Neutrophil (primary cell): Measurements from ENCODE around the gene TXNL4A.

Source experiments
- H3K27ac ChIP-seq: fragments of 200-600 bp; sonication (generic); 2 replicates; pipeline ENCODE4 v1.5.1; 2016; ENCODE audit warnings: mild to moderate bottlenecking, moderate library complexity
- H3K27me3 ChIP-seq: fragments of 200-600 bp; sonication (generic); 2 replicates; pipeline ENCODE4 v1.6.0; 2016; ENCODE audit warnings: mild to moderate bottlenecking
- H3K36me3 ChIP-seq: fragments of 200-600 bp; sonication (generic); 2 replicates; pipeline ENCODE4 v1.5.1; 2017
- H3K4me1 ChIP-seq, 2 experiments: fragments of 200-600 bp in 1 of 2; sonication (generic) in 1 of 2; 1 replicate in 1 of 2; 2 replicates in 1 of 2; pipeline versions ENCODE4 v1.5.1 to v1.6.1; 2013 to 2016; ENCODE audit warnings: low read depth in 1 of 2, low read length in 1 of 2, mild to moderate bottlenecking in 1 of 2, moderate library complexity in 1 of 2; ENCODE audit not compliant: control insufficient read depth in 1 of 2, insufficient read depth in 1 of 2
- H3K4me3 ChIP-seq, 2 experiments: fragments of 200-600 bp in 1 of 2; sonication (generic) in 1 of 2; 1 replicate in 1 of 2; 2 replicates in 1 of 2; pipeline ENCODE4 v1.5.1; 2013 to 2016; ENCODE audit warnings: low read depth in 1 of 2, low read length in 1 of 2, mild to moderate bottlenecking in 1 of 2, moderate library complexity in 1 of 2
- H3K9me3 ChIP-seq: fragments of 200-600 bp; sonication (generic); 2 replicates; pipeline ENCODE4 v1.5.1; 2016
- TF ChIP-seq, protein P1 (sequence below): fragments of 200-600 bp; sonication (generic); IDR thresholded peaks from 2 replicates; pipeline ENCODE4 v1.5.1; 2016; ENCODE audit warnings: antibody characterized with exemption

The TXNL4A gene

DNA sequence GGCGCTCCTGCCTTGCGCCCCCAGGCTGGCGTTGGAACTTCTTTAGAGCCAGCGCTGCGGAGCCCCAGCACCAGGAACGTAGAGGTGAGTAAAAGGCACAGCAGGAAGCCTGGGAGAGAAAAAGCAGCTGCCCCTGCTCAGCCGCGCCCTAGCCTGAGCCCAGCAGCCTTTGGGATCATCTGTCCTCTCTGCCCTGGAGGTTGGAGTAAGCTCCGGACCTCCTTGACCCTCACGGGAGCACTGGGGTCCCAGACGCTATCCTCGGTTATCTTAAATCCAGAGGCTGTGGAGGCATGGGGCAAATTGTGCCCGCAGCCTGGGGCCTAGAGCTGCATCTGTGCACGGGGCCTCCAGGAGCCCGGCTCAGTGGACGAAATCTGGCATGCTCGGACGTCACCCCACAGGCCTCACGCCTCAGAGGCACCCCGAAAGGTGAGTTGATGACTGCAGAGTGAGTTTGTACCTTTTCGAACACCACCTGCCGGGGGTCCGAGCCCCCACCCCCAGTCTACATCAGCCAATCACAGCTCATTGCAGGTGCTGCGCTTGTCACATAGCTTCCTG lies 35.3 kb downstream of the TXNL4A start:
- H3K9me3 ChIP-seq: no peaks in the 10 kb centered on the region
- no peak overlapping the region for H3K4me3 ChIP-seq
- TF ChIP-seq, protein P1, sequence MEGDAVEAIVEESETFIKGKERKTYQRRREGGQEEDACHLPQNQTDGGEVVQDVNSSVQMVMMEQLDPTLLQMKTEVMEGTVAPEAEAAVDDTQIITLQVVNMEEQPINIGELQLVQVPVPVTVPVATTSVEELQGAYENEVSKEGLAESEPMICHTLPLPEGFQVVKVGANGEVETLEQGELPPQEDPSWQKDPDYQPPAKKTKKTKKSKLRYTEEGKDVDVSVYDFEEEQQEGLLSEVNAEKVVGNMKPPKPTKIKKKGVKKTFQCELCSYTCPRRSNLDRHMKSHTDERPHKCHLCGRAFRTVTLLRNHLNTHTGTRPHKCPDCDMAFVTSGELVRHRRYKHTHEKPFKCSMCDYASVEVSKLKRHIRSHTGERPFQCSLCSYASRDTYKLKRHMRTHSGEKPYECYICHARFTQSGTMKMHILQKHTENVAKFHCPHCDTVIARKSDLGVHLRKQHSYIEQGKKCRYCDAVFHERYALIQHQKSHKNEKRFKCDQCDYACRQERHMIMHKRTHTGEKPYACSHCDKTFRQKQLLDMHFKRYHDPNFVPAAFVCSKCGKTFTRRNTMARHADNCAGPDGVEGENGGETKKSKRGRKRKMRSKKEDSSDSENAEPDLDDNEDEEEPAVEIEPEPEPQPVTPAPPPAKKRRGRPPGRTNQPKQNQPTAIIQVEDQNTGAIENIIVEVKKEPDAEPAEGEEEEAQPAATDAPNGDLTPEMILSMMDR: no peak

DNA sequence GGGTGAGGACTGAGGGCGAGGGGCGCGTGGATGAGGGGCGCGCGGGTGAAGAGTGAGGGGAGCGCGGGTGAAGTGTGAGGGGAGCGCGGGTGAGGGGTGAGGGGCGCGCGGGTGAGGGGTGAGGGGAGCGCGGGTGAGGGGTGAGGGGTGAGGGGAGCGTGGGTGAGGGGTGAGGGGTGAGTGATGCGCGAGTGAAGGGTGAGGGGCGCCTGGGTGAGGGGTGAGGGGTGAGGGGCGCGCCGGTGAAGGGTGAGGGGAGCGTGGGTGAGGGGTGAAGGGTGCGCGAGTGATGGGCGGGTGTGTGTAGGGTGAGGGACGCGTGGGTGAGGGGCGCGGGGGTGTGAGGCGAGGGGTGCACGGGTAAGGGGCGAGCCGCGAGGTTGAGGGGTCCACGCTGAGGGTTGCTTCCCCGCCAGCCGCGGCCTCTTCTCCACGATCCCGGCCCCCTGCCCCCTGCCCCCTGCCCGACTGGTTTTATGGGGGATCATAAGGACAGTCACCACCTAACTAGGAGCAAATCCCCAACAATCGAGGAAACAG lies 35.8 kb downstream of the TXNL4A start:
- H3K27me3 ChIP-seq: peaks cover 15% of the 10 kb centered on the region
- H3K27ac ChIP-seq: no peak overlapping the region
- peaks cover 14 to 26% of the 10 kb centered on the region in 2 experiments for H3K4me1 ChIP-seq
- H3K36me3 ChIP-seq: peaks cover 6% of the 10 kb centered on the region
- TF ChIP-seq, protein P1: no peak
- H3K9me3 ChIP-seq: no peaks in the 10 kb centered on the region
- peak overlapping the region; percentile 62 to 99 for H3K4me3 ChIP-seq

More for the DNA sequence above, 35.3 kb downstream of the TXNL4A start:
- Histone ChIP-seq H3K36me3 (peaks cover 6% of the 10 kb centered on the region), H3K27ac (no peak overlapping the region), H3K27me3 (peaks cover 15% of the 10 kb centered on the region), H3K4me1 (peaks cover 14 to 26% of the 10 kb centered on the region in 2 experiments)

DNA sequence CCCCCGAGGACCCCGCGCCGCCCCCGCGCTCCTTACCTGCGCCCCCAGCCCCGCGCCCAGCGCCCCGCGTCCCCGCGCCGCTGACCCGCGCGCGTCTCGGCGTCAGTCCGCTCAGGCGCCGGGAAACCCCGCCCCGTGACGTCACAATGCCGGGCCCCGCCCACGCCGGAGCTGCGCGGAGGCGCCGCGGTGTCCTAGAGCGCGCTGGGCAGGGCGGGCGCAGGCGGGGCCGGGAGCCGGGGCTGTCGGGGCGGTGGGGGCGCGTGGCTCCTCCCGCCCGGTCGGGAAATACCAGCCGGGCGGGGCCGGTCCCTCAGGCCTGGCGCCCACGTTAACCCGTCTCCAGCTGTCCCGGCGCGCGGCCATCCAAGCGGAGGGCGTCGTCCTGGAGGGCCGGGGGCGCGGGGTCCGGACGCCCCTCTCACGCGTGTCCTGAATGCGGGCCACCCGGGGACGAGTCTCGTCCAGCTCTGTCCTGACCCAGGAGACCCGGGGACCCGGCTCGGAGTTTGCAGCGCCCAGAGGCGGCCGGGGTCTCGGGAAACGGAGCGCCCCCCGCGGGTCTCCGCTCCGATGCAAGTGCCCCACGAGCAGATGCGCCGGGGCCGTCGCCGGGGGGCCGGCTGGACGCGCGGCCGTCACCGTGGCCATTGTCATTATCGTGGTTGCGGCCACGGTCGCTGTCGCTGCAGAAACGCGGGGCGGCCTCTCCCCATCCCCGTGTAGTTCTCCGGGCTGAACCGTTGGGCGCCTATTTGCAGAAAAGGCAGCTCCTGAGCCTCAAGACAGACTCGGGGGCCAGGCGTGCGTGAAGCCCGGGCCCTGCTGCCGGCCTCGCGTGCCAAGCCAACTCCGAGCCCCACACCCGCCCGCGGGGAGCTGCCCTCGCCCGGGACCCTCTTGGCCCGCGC lies 36.6 kb downstream of the TXNL4A start, which contains the start of gene SLC66A2:
Gene SLC66A2 (minus strand): TSS at position 109 of the 911 bp plus-strand sequence. CDS start 727 bp downstream, outside the sequence.
- H3K27me3 ChIP-seq: peaks cover 15% of the 10 kb centered on the region
- peak within 1 kb of the TSS; percentile 62 to 99 for H3K4me3 ChIP-seq
- H3K27ac ChIP-seq: peak within 1 kb of the TSS; percentile 87
- H3K9me3 ChIP-seq: no peaks in the 10 kb centered on the region
- TF ChIP-seq, protein P1: no peak
- H3K36me3 ChIP-seq: peaks cover 6% of the 10 kb centered on the region
- H3K4me1 ChIP-seq: peaks cover 14 to 26% of the 10 kb centered on the region in 2 experiments

DNA sequence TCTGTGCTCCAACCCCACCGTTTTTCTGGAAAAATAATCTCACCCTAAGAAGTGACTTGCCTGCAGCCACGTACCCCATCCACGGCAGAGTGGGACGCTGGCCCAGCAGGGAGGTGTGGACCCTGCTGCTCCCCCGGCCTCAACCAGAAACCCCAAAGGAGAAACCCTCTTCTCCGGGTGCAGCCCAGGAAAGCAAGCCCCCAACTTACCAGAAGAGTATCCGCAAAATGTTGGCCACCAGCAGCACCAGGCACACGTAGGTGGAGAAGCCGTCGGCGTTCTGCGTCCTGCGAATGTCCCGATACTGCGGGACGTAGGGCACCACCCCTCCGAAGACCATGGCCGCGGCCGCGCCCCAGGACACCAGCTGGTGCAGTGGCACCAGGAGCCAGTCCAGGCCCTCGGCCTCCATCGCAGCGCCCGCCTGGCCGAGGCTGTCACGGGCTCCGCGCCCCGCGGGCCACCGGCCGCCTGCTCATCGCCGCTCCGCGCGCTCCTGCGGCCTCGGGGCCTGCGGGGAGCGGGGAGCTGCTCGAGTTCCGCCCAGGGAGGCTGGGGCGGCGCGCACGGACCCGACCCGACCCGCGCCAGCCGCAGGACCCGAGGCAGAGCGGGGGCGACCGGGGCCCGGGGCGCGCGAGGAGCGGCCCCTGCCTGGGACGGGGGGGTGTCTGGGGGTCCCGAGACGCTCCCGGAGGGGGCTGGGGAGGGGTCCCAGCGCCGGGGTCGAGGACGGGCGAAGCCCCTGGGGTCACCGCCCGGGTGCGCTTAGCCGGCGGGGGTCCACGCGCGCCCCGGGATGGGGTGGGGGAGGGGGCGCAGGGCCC lies 37.6 kb downstream of the TXNL4A start:
- Histone ChIP-seq H3K4me1 (peaks cover 14 to 26% of the 10 kb centered on the region in 2 experiments), H3K36me3 (peaks cover 16% of the 10 kb centered on the region), H3K9me3 (no peaks in the 10 kb centered on the region), H3K27me3 (peaks cover 15% of the 10 kb centered on the region), H3K4me3 (peak overlapping the region; percentile 62 to 99), H3K27ac (peak overlapping the region; percentile 87)
- TF ChIP-seq, protein P1: no peak
